Effector CD4-positive, alpha-beta T cell (primary cell): ENCODE data around the gene BTNL2.

Experiments
- DNase-seq: peaks from one replicate; pipeline ENCODE4 v3.0.0-alpha.2; 2020

BTNL2 gene

GRCh38 chr6:32413427-32414047 is 6.6 kb upstream of the BTNL2 start:
- peak; percentile 83 for DNase-seq

- no peak for DNase-seq
Observed at GRCh38 chr6:32411566-32412327, 4.8 kb upstream of the BTNL2 start.

GRCh38 chr6:32410906-32411305 is 3.9 kb upstream of the BTNL2 start:
- DNase-seq: no peak

GRCh38 chr6:32406197-32406596 is 784 bp downstream of the BTNL2 start:
- no peak for DNase-seq

- no peak for DNase-seq
Observed at GRCh38 chr6:32405656-32406055, 1.3 kb downstream of the BTNL2 start.

- no peak for DNase-seq
Observed at GRCh38 chr6:32402812-32403211, 4.2 kb downstream of the BTNL2 start.

- no peak for DNase-seq
Observed at GRCh38 chr6:32401284-32401963, 5.6 kb downstream of the BTNL2 start.

GRCh38 chr6:32397252-32397920 is 9.6 kb downstream of the BTNL2 start:
- no peak for DNase-seq

- no peak for DNase-seq
Observed at GRCh38 chr6:32396028-32396427, 11.0 kb downstream of the BTNL2 start.

- DNase-seq: no peak
Observed at GRCh38 chr6:32393665-32394420, 13.1 kb downstream of the BTNL2 start.

- no peak for DNase-seq
Observed at GRCh38 chr6:32391505-32391904, 15.5 kb downstream of the BTNL2 start.

- no peak for DNase-seq
Observed at GRCh38 chr6:32387589-32388340, 19.2 kb downstream of the BTNL2 start.

GRCh38 chr6:32386040-32386439 is 20.9 kb downstream of the BTNL2 start:
- no peak for DNase-seq

GRCh38 chr6:32382757-32383420 is 24.1 kb downstream of the BTNL2 start:
- no peak for DNase-seq

GRCh38 chr6:32379545-32379944 is 27.4 kb downstream of the BTNL2 start:
- no peak for DNase-seq

GRCh38 chr6:32375739-32376529 is 31.0 kb downstream of the BTNL2 start:
- no peak for DNase-seq

GRCh38 chr6:32371803-32372202 is 35.2 kb downstream of the BTNL2 start, which contains the start of gene TSBP1:
Gene TSBP1 (minus strand): TSS chr6:32371903. CDS start chr6:32371706, 197 bp downstream.
- DNase-seq: no peak

- DNase-seq: no peak
Observed at GRCh38 chr6:32371229-32371628, 35.8 kb downstream of the BTNL2 start.

GRCh38 chr6:32370505-32370904 is 36.5 kb downstream of the BTNL2 start:
- DNase-seq: no peak

- DNase-seq: no peak
Observed at GRCh38 chr6:32369660-32370059, 37.3 kb downstream of the BTNL2 start.
